H9 (cell line): ENCODE data around the gene POLL. TPM values are rescaled to one million over a fixed set of nuclear protein-coding genes. Genes with fewer than 3 reads are reported as not detected.

Source experiments
- DNase-seq: peaks from one replicate; pipeline ENCODE4 v3.0.0-alpha.2; 2017
- H2AFZ ChIP-seq: one replicate; pipeline ENCODE4 v1.6.1; 2013; ENCODE audit warnings: mild to moderate bottlenecking, low read length, control low read depth, moderate library complexity
- H2AK5ac ChIP-seq: 2 replicates; pipeline ENCODE4 v1.6.1; 2013; ENCODE audit warnings: low read length, control low read depth, mixed read lengths; ENCODE audit not compliant: insufficient read length
- H2BK120ac ChIP-seq: one replicate; pipeline ENCODE4 v1.6.1; 2013; ENCODE audit warnings: low read depth, mild to moderate bottlenecking, low read length, control low read depth, inconsistent platforms; ENCODE audit not compliant: poor library complexity, severe bottlenecking
- H2BK12ac ChIP-seq: 2 replicates; pipeline ENCODE4 v1.6.1; 2013; ENCODE audit warnings: low read length, control low read depth, mixed read lengths, low read depth; ENCODE audit not compliant: insufficient read length
- H2BK15ac ChIP-seq: 2 replicates; pipeline ENCODE4 v1.6.1; 2013; ENCODE audit warnings: low read depth, low read length, control low read depth
- H2BK20ac ChIP-seq: one replicate; pipeline ENCODE4 v1.6.1; 2013; ENCODE audit warnings: low read depth, mild to moderate bottlenecking, low read length, control low read depth, inconsistent platforms; ENCODE audit not compliant: poor library complexity, severe bottlenecking
- H2BK5ac ChIP-seq: 2 replicates; pipeline ENCODE4 v1.6.1; 2013; ENCODE audit warnings: low read length, control low read depth, mixed read lengths; ENCODE audit not compliant: insufficient read length
- H3K14ac ChIP-seq: 2 replicates; pipeline ENCODE4 v1.6.1; 2013; ENCODE audit warnings: low read length, control low read depth; ENCODE audit not compliant: insufficient read depth
- H3K18ac ChIP-seq: 2 replicates; pipeline ENCODE4 v1.6.1; 2013; ENCODE audit warnings: low read depth, mild to moderate bottlenecking, mixed read lengths, low read length, control low read depth; ENCODE audit not compliant: insufficient read length
- H3K23ac ChIP-seq: 2 replicates; pipeline ENCODE4 v1.6.1; 2013; ENCODE audit warnings: low read length, control low read depth, mixed read lengths, low read depth; ENCODE audit not compliant: insufficient read length
- H3K23me2 ChIP-seq: 2 replicates; pipeline ENCODE4 v1.6.1; 2013; ENCODE audit warnings: low read depth, mild to moderate bottlenecking, mixed read lengths, low read length, control low read depth; ENCODE audit not compliant: insufficient read length, poor library complexity, severe bottlenecking
- H3K27ac ChIP-seq: 2 replicates; pipeline ENCODE4 v1.5.1; 2013; ENCODE audit warnings: low read length, control low read depth, mixed read lengths, low read depth; ENCODE audit not compliant: insufficient read length
- H3K27me3 ChIP-seq: 2 replicates; pipeline ENCODE4 v1.6.1; 2013; ENCODE audit warnings: low read length, control low read depth, inconsistent platforms; ENCODE audit not compliant: insufficient read depth
- H3K4ac ChIP-seq: 2 replicates; pipeline ENCODE4 v1.6.1; 2013; ENCODE audit warnings: low read depth, mild to moderate bottlenecking, control low read depth, inconsistent platforms, low read length, moderate library complexity
- H3K4me1 ChIP-seq: 2 replicates; pipeline ENCODE4 v1.6.1; 2013; ENCODE audit warnings: low read length, control low read depth, inconsistent platforms; ENCODE audit not compliant: insufficient read depth
- H3K4me2 ChIP-seq: 2 replicates; pipeline ENCODE4 v1.6.1; 2013; ENCODE audit warnings: low read length, control low read depth, mixed read lengths; ENCODE audit not compliant: insufficient read length, insufficient read depth
- H3K56ac ChIP-seq: 2 replicates; pipeline ENCODE4 v1.6.1; 2013; ENCODE audit warnings: low read depth, mild to moderate bottlenecking, mixed read lengths, low read length, control low read depth; ENCODE audit not compliant: insufficient read length
- H3K79me1 ChIP-seq: 2 replicates; pipeline ENCODE4 v1.6.1; 2013; ENCODE audit warnings: low read depth, mild to moderate bottlenecking, moderate library complexity, low read length, control low read depth, inconsistent platforms; ENCODE audit not compliant: insufficient read depth, poor library complexity, severe bottlenecking
- H3K79me2 ChIP-seq: 2 replicates; pipeline ENCODE4 v1.6.1; 2013; ENCODE audit warnings: low read length, control low read depth, inconsistent platforms; ENCODE audit not compliant: insufficient read depth
- H3K9ac ChIP-seq: 2 replicates; pipeline ENCODE4 v1.6.1; 2013; ENCODE audit warnings: low read length, control low read depth, mixed read lengths; ENCODE audit not compliant: insufficient read length; ENCODE audit errors: extremely low read depth
- H3K9me3 ChIP-seq: one replicate; pipeline ENCODE4 v1.6.1; 2013; ENCODE audit warnings: low read depth, low read length, inconsistent platforms; ENCODE audit not compliant: control insufficient read depth
- H3T11ph ChIP-seq: one replicate; pipeline ENCODE4 v1.6.1; 2013; ENCODE audit warnings: mild to moderate bottlenecking, low read length, control low read depth, inconsistent platforms
- H4K20me1 ChIP-seq: one replicate; pipeline ENCODE4 v1.6.1; 2013; ENCODE audit not compliant: control insufficient read depth, insufficient read length, insufficient read depth
- H4K5ac ChIP-seq: 2 replicates; pipeline ENCODE4 v1.6.1; 2013; ENCODE audit warnings: low read depth, mild to moderate bottlenecking, mixed read lengths, low read length, control low read depth; ENCODE audit not compliant: insufficient read length
- H4K8ac ChIP-seq: replicated peaks from 2 replicates; pipeline ENCODE4 v1.6.1; 2013; ENCODE audit warnings: low read length, control low read depth, mixed read lengths, low read depth; ENCODE audit not compliant: insufficient read length
- H4K91ac ChIP-seq: 2 replicates; pipeline ENCODE4 v1.6.1; 2013; ENCODE audit warnings: low read depth, mild to moderate bottlenecking, moderate library complexity, mixed read lengths, low read length, control low read depth; ENCODE audit not compliant: insufficient read length
- H3K27ac Mint-ChIP-seq, 3 experiments: 2 replicates in 2 of 3; 3 replicates in 1 of 3; pipeline ENCODE4 v1.8.0; 2020 to 2021; ENCODE audit warnings: mixed read lengths in 3 of 3, mild to moderate bottlenecking in 1 of 3, moderate library complexity in 1 of 3
- H3K27me3 Mint-ChIP-seq: 2 replicates; pipeline ENCODE4 v1.8.0; 2021; ENCODE audit warnings: low read depth, mild to moderate bottlenecking, moderate library complexity, mixed read lengths
- H3K36me3 Mint-ChIP-seq, 3 experiments: 2 replicates in 2 of 3; 3 replicates in 1 of 3; pipeline ENCODE4 v1.8.0; 2020 to 2021; ENCODE audit warnings: low read depth in 3 of 3, mixed read lengths in 3 of 3; ENCODE audit not compliant: insufficient read depth in 1 of 3
- H3K4me1 Mint-ChIP-seq, 2 experiments: 2 replicates each; pipeline ENCODE4 v1.8.0; 2020; ENCODE audit warnings: mixed read lengths in 2 of 2
- H3K4me3 Mint-ChIP-seq, 2 experiments: 2 replicates in 1 of 2; 3 replicates in 1 of 2; pipeline ENCODE4 v1.8.0; 2020 to 2021; ENCODE audit warnings: mild to moderate bottlenecking in 2 of 2, mixed read lengths in 2 of 2, moderate library complexity in 1 of 2
- H3K9me3 Mint-ChIP-seq, 2 experiments: 2 replicates in 1 of 2; 3 replicates in 1 of 2; pipeline ENCODE4 v1.8.0; 2020; ENCODE audit warnings: mild to moderate bottlenecking in 2 of 2, mixed read lengths in 2 of 2, moderate library complexity in 1 of 2
- CTCF ChIP-seq: fragments of 200-600 bp; sonication (generic); conservative IDR thresholded peaks from 3 replicates; pipeline ENCODE4 v1.8.0; 2021; ENCODE audit warnings: antibody characterized with exemption, mild to moderate bottlenecking
- whole genome bisulfite sequencing: extraction: QIAGEN DNeasy Blood & Tissue Kit; methylation state at CpG from one replicate; pipeline ENCODE4 v1.1.7; 2013; ENCODE audit warnings: missing lambda C conversion rate, low lambda C conversion rate, mixed read lengths; ENCODE audit not compliant: insufficient read length; ENCODE audit errors: extremely low coverage; 5-methylcytosine and 5-hydroxymethylcytosine counted together
- total RNA-seq: library from RNA; stranded (reverse); gene quantifications from 2 replicates; pipeline ENCODE4 v1.2.1, GENCODE V29; 2021

Gene POLL
- total RNA-seq, 1 experiment from 2014 or later = 30.8 TPM

- H3K4me1 Mint-ChIP-seq = peaks cover 3 to 11% of the 10 kb centered on the region in 2 experiments; a peak in 3 of 4 replicates
- H3K27ac Mint-ChIP-seq = no peak overlapping the region
- Histone ChIP-seq H2BK120ac (no peak overlapping the region), H4K5ac (no peak overlapping the region), H3K23me2 (no peaks in the 10 kb centered on the region), H3K4ac (no peak overlapping the region), H2BK15ac (no peak overlapping the region), H2AK5ac (no peak overlapping the region), H3T11ph (no peak overlapping the region), H3K79me2 (no peaks in the 10 kb centered on the region), H3K23ac (no peak overlapping the region), H3K79me1 (no peaks in the 10 kb centered on the region), H3K56ac (no peak overlapping the region), H2BK5ac (no peak overlapping the region), H3K4me1 (no peaks in the 10 kb centered on the region), H3K27me3 (no peaks in the 10 kb centered on the region; the same call in 1 of the 2 replicates), H3K27ac (no peak overlapping the region), H2BK20ac (no peak overlapping the region), H4K91ac (no peak overlapping the region), H4K20me1 (no peaks in the 10 kb centered on the region), H3K9me3 (no peaks in the 10 kb centered on the region), H3K18ac (no peak overlapping the region), H2AFZ (no peak overlapping the region), H3K4me2 (no peak overlapping the region), H4K8ac (no peak overlapping the region), H3K14ac (no peak overlapping the region; the same call in 1 of the 2 replicates), H2BK12ac (no peak overlapping the region), H3K9ac (no peak overlapping the region)
- H3K27me3 Mint-ChIP-seq = peaks cover 20% of the 10 kb centered on the region
- DNase-seq = peak; percentile 22
- H3K4me3 Mint-ChIP-seq = no peak overlapping the region
- no peaks in the 10 kb centered on the region for H3K36me3 Mint-ChIP-seq
- no peak for TF ChIP-seq CTCF
- H3K9me3 Mint-ChIP-seq = no peaks in the 10 kb centered on the region
- no CpG with 5 or more reads among the region's 12 CpGs for WGBS
These were observed 28.3 kb downstream of the POLL start for GRCh38 chr10:101559596-101560297.
